ENCODE results near the gene ARHGAP12. TPM values are rescaled to one million over a fixed set of nuclear protein-coding genes. Genes with fewer than 3 reads are reported as not detected.

The ARHGAP12 gene
- total RNA-seq, 1 experiment from 2014 or later = 51.9 TPM

DNA sequence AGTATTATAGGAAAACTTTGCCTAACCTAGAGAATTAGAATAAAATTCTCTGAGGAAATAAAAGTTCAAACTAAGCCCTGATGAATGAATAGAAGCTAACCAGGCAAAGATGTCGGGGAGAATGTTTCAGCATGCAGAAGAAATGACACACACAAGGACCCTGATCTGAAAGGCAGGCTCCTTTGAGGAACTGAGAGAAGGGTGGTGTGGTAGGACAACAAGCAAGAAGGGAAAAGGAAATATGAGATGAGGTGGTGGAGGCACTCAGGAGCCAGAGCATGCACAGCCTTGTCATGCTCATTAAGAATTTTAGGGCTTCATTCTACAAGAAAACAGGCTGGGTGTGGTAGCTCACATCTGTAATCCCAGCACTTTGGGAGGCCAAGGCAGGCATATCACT lies 90.6 kb downstream of the ARHGAP12 start:
- intact Hi-C loops (cut with micrococcal nuclease; ENCODE audit: unreplicated experiment) = no loop called here
- H3K27ac ChIP-seq = no peak overlapping the region
- TF ChIP-seq CTCF (conservative IDR thresholded peaks at IDR 0.05) (no peak), EZH2 (IDR thresholded peaks at IDR 0.05; ENCODE audit: low read depth) (no peak)

GRCh38 chr10:31836569-31837406 lies 91.8 kb downstream of the ARHGAP12 start:
- POLR2A ChIA-PET (ENCODE audit: unreplicated experiment) = interaction anchor here (0.7 kb wide), 1 partner anchor 802 kb away, joined by 7 read pairs; no protein-coding TSS in a partner anchor
- BruUV-seq (replicated peaks) = no TSS peak
- Histone ChIP-seq H3K27ac (no peak overlapping the region), H3K4me1 (replicated peaks; ENCODE audit: insufficient read depth) (no peaks in the 10 kb centered on the region), H3K9me3 (ENCODE audit: insufficient read depth, low read depth) (no peaks in the 10 kb centered on the region), H3K79me2 (ENCODE audit: low read depth) (no peaks in the 10 kb centered on the region), H3F3A (ENCODE audit: insufficient read depth, low read depth) (peaks cover 5% of the 10 kb centered on the region; the same call in 1 of the 2 replicates), H2AFZ (no peak overlapping the region), H3K4me2 (no peak overlapping the region), H4K20me1 (ENCODE audit: insufficient read depth) (no peaks in the 10 kb centered on the region), H3K36me3 (ENCODE audit: low read depth) (no peaks in the 10 kb centered on the region), H3K4me3 (no peak overlapping the region), H3K9me2 (ENCODE audit: insufficient read depth) (no peaks in the 10 kb centered on the region), H3K27me3 (ENCODE audit: insufficient read depth, low read depth) (no peaks in the 10 kb centered on the region)
- CTCF ChIA-PET = interaction anchor here (0.6 kb wide), 2 partner anchors 169 to 1141 kb away, joined by 3 to 12 read pairs; no protein-coding TSS in a partner anchor
- TF ChIP-seq EZH2 (IDR thresholded peaks at IDR 0.05; ENCODE audit: low read depth) (no peak), CTCF (conservative IDR thresholded peaks at IDR 0.05) (peak; percentile 60)
- intact Hi-C loops (cut with micrococcal nuclease; ENCODE audit: unreplicated experiment) = no loop called here
- peak in 1 of 2 experiments; percentile 7 for DNase-seq

More for the DNA sequence above, 90.6 kb downstream of the ARHGAP12 start:
- no peak overlapping the region for H3K4me3 ChIP-seq
- H3F3A ChIP-seq (ENCODE audit: insufficient read depth, low read depth) = peaks cover 5% of the 10 kb centered on the region; the same call in 1 of the 2 replicates
- ChIA-PET POLR2A (ENCODE audit: unreplicated experiment) (no interaction called here), CTCF (no interaction called here)
- H3K4me2 ChIP-seq = no peak overlapping the region
- H3K9me2 ChIP-seq (ENCODE audit: insufficient read depth) = no peaks in the 10 kb centered on the region
- no peak overlapping the region for H2AFZ ChIP-seq
- no peaks in the 10 kb centered on the region for H3K9me3 ChIP-seq (ENCODE audit: insufficient read depth, low read depth)
- no peaks in the 10 kb centered on the region for H3K36me3 ChIP-seq (ENCODE audit: low read depth)
- no TSS peak for BruUV-seq (replicated peaks)
- H4K20me1 ChIP-seq (ENCODE audit: insufficient read depth) = no peaks in the 10 kb centered on the region; the same call in 1 of the 2 replicates
- no peak for DNase-seq
- H3K4me1 ChIP-seq (replicated peaks; ENCODE audit: insufficient read depth) = no peaks in the 10 kb centered on the region
- H3K27me3 ChIP-seq (ENCODE audit: insufficient read depth, low read depth) = no peaks in the 10 kb centered on the region
- H3K79me2 ChIP-seq (ENCODE audit: low read depth) = no peaks in the 10 kb centered on the region

- Histone ChIP-seq H3K79me2 (ENCODE audit: low read depth) (no peaks in the 10 kb centered on the region), H3K27ac (no peak overlapping the region), H3K4me2 (no peak overlapping the region), H3K36me3 (ENCODE audit: low read depth) (no peaks in the 10 kb centered on the region; the same call in 1 of the 2 replicates), H4K20me1 (ENCODE audit: insufficient read depth) (no peaks in the 10 kb centered on the region), H2AFZ (no peak overlapping the region), H3F3A (ENCODE audit: insufficient read depth, low read depth) (peaks cover 5% of the 10 kb centered on the region; the same call in 1 of the 2 replicates), H3K9me3 (ENCODE audit: insufficient read depth, low read depth) (no peaks in the 10 kb centered on the region), H3K9me2 (ENCODE audit: insufficient read depth) (no peaks in the 10 kb centered on the region), H3K4me1 (replicated peaks; ENCODE audit: insufficient read depth) (no peaks in the 10 kb centered on the region), H3K4me3 (no peak overlapping the region), H3K27me3 (ENCODE audit: insufficient read depth, low read depth) (no peaks in the 10 kb centered on the region)
- TF ChIP-seq CTCF (conservative IDR thresholded peaks at IDR 0.05) (no peak), EZH2 (IDR thresholded peaks at IDR 0.05; ENCODE audit: low read depth) (no peak)
- POLR2A ChIA-PET (ENCODE audit: unreplicated experiment) = no interaction called here
- no peak for DNase-seq
- CTCF ChIA-PET = no interaction called here
- no TSS peak for BruUV-seq (replicated peaks)
- intact Hi-C loops (cut with micrococcal nuclease; ENCODE audit: unreplicated experiment) = no loop called here
These were observed 94.9 kb downstream of the ARHGAP12 start for GRCh38 chr10:31833753-31834152.
